GM19035 (cell line): ENCODE results near the gene LCTL.

Experiments used
- ATAC-seq: cut with Tn5 transposase; IDR thresholded peaks from one replicate; pipeline ENCODE4 v1.9.1; 2021; ENCODE audit not compliant: unreplicated experiment

Gene LCTL

DNA sequence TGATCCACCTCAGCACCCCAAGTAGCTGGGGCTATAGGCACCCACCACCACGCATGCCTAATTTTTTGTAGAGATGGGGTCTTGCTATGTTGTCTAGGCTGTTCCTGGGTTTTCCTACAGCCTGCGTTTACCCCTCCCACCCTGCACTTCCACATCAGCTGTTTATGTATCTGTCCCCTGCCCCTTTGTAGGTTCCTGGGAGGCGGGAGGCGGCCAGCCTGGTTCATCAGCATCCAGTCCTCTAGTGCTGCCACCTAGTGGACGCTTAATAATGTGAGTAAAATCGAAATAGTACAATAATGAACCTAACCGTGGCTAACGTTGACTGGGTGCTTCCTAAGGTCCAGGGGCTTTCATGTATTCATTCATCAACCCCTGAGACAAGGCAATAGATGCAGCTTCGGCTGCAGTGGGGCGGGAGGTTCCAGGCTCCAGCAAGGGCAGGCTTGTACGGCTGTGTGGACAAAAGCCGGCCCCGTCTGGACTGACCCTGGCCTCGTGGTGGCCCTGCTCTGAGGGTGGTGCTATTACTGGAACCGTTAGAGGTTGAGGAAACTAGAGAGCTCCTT lies 1.2 kb upstream of the LCTL start:
- ATAC-seq, result no peak

- no peak for ATAC-seq
Measured at GRCh38 chr15:66565141-66565641, 607 bp downstream of the LCTL start.

GRCh38 chr15:66564136-66565041 lies 1.4 kb downstream of the LCTL start:
- ATAC-seq, result no peak

GRCh38 chr15:66563566-66564110 lies 2.2 kb downstream of the LCTL start:
- no peak for ATAC-seq

DNA sequence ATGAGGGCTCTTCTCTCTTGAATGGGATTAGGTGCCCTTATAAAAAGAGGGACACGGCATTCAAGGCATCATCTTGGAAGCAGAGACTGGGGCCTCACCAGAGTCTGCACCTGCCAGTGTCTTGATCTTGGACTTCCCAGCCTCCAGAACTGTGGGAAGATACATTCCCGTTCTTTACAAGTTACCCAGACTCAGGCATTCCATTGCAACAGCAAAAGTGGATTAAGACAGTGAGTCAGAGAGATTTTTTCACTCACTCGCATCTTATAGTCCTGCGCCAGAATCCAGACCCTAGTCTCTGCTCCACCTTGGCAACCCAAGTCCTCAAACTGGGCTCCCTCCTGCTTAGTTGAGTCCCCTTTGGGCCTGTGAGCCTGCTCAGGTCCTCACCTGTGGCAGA lies 2.7 kb downstream of the LCTL start:
- no peak for ATAC-seq

DNA sequence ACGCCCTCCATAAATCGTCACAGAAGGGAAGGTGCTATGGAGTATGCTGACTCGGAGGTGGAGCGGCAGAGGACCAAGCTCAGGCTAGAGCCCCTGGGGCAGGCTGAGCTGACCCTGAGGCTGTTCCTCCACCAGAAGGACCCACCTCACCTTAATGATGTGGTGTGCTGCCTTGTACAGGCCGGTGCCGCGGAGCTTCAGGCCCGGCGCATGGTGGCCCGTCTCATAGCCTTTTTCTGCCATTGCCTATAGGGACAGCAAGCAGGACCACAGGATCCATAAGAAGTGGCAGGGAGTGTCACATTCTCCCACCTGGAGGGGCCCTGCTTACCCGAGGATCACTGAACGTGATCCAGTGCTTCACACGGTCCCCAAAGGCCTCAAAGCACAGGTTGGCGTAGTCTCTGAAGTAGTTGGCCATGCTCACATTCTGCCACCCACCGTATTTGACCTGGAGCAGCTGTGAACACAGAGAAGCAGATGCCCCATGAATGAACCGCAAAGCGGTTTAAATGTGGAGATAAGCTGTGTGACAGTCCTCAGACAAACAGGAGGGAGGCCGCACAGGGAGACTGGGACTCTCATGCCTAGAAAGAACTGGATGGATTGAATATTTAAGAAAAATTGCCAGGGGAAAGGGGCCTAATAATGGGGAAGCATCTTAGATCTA lies 4.8 kb downstream of the LCTL start:
- no peak for ATAC-seq

DNA sequence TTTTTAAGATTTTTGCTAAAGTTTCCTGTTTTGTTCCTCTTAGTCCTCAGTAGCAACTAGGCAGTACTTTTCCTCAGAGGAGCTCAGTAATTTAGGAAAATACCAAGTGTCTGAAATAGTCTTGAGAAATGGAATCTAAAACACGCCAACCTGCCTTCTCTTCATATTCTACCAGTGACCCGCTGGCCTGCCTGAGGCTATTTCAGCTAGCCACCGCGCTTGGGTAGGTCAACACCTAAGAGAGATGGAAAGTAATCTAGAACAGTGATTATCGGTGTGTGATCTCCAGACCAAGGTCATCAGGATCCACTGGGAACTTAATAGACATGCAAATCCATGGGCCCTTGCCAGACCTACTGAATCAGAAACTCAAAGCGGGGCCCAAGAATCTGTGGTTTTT lies 7.5 kb downstream of the LCTL start:
- ATAC-seq, result no peak

- no peak for ATAC-seq
Measured at GRCh38 chr15:66555685-66556084, 10.1 kb downstream of the LCTL start.

GRCh38 chr15:66545255-66545654 lies 20.5 kb downstream of the LCTL start:
- ATAC-seq, result no peak

GRCh38 chr15:66542896-66543295 lies 22.9 kb downstream of the LCTL start:
- no peak for ATAC-seq

GRCh38 chr15:66535056-66535455 lies 30.7 kb downstream of the LCTL start:
- no peak for ATAC-seq

DNA sequence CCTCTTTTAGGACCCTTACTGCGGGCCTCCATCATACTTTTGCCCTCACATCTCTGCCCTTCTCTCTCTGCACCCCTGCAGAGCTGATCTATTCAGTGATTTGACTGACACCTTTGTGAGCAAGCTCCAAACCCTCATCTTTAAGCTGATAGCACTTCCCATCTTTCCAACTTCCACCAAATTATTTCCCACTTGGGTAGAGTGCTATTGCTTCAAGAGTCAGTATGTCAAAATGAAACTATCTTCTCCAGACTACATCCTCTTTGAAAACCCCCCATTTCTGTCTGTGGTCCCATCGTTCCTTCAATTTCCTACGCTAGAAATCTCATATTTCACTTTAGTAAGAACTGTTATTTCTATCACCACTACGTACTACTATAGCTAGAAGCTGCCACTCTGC lies 41.0 kb downstream of the LCTL start:
- ATAC-seq, result no peak

- ATAC-seq, result no peak
Measured at GRCh38 chr15:66523926-66524325, 41.9 kb downstream of the LCTL start.

DNA sequence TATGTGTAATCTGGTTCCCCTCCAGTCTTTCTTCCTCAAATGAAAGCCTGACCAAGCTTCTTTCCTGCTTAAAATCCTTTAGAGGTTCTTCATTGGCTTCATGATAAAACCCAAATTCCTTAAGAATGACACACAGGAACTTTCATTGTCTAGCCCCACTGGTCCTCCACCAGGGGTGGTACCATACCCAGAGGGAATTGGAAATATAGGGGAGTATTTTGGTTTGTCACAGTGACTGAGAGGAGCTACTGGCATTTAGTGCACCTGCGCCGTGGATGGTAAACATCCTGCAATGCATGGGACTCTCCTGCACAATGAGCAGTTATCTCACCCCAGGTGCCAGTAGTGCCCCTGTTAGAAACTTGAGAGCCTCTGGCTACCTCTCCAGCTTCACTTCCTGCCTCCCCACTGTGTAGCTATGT lies 49.9 kb downstream of the LCTL start:
- ATAC-seq, result no peak

DNA sequence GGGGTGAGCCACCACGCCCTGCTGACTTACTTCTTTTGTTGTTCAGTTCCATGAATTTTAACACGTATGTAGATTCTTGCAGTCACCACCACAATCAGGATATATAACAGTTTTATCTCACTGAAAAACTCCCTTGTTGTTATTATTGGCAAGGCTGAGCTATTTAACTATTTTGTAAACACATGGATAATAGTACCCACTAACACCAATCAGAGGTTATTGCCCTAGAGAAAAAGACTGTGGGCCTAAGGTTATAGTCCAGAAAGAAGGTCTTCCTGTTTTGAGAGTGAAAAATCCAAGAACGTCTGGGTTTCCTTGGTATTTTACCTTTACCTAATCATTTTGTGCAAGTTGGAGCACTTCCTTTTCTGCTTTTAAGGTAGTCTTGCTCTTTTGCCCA lies 51.2 kb downstream of the LCTL start:
- no peak for ATAC-seq

DNA sequence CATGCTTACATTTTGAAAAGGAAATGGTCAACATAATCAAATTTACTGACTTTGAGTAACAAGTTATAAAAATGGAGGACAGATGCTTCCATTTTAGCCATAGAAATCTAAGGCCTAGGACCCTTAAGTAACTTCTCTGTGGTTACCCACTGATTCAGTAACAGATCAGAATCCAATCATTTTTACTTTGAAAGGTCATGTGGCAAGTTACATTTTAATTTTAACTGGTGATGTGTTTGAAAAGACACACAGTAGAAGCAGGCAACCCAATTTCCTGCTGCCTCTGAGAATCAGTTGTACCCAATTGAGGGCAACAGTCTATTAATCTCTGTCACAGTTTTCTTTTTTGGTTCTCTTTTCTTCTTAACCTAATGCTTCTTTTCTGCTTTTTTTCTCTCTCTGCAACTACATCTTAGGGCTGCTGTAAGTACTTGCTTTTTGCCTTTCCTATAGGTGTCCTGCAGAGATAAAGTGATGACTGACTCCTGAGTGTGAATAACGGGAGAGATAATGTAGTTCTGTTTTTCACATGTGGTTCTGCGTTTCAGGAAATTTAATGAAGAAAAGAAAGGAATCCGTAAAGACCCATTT lies 57.4 kb downstream of the LCTL start:
- ATAC-seq, result no peak

DNA sequence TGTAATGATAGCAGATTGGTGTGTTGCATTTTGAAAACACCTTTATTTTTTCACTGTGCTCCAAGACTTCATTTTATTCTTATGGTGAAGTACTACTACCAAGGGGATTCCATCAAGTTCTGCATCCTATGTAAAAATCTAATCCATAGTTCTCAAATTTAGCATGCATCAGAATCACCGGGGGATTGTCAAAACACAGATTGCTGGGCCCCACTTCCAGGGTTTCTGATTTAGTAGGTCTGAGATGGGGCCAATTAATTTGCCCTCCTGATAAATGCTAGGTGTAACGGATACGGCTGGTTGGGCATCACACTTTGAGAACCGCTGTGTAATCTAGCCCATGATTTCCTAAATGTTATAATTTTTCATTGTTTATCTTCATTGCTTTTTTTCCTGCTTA lies 60.0 kb downstream of the LCTL start:
- ATAC-seq, result no peak

DNA sequence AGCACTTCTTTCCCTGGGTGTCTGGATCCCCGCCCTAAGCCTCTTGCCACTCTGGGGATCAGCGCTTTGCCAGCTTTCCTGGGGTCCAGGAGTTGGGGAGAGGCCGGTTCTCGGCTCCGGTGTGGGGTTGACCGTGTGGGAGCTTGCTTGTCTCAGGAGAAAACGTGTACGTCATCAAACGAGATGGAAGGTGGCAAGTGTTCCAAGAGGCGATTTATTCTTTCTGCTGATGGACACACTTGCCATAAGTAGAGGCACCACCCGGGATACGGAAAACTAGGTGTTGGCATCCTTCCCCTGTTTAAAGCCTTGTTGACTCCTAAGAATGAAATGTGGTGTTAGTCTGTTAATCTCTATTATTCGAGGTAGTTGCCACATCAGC lies 60.4 kb downstream of the LCTL start:
- ATAC-seq, result peak; percentile 1

DNA sequence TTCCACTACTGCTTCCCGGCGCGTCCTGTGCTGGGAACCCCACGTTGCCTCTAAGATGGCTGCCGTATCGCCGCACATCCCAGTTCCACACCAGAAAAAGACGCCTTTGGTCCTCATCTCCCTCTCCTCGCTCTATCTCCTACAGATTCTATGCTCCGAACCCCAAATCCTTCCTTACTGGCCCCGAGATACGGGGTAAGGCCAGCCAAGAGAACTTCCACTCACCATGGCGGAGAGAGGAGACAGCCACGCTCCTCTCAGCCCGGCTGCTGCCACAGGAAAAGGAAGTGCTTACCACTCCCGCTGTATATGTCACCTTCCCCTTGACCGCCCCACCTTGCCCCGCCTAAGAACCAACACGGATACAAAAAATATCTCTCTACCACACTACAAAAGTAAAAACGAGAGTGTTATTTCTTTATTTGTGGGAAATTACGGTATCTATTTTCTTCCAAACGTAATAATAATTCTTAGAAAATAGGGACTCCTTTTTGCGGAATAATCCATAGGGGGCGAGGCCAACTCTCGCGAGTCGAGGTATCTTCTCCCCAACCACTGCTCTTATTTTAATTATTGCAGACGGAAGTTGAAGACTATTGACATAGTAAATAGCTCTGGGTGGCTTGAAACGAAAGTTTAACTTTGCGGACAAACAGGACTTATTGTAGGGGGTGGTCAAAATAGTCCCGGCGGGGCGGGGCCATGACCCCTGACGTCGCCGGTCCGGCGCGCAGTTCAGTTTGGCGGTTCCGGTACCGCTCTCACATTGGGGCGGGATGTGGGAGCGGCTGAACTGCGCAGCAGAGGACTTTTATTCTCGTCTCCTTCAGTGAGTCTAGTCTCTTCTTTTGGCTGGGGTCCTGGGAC lies 61.0 kb downstream of the LCTL start, which contains the start of the genes RPL4 and ZWILCH:
Gene RPL4, minus strand, starts transcription at position 293 of the 867 bp plus-strand sequence. Its CDS starts 65 bp downstream, at position 228.
Gene ZWILCH, plus strand, starts transcription at position 764 of the 867 bp plus-strand sequence. Its CDS starts 13 bp downstream, at position 777.
- ATAC-seq, result peak; percentile 80
